Mucosa of gallbladder (tissue), 1 donor: ENCODE data around the gene CMSS1. TPM values are rescaled to one million over a fixed set of nuclear protein-coding genes. Genes with fewer than 3 reads are reported as not detected.
A peak's percentile ranks its signal among the peaks of the same experiment; 100 is the strongest.

Experiments used
- DNase-seq: peaks from one replicate; pipeline ENCODE4 v3.0.0-alpha.2; 2020; ENCODE audit warnings: low spot score
- total RNA-seq: library from RNA; stranded (reverse); gene quantifications from one replicate; pipeline ENCODE4 v1.2.1, GENCODE V29; 2021
- donor health status: DM: no; HTN: no; CAD: no.

CMSS1 gene
- total RNA-seq, 1 donor from 2014 or later = 18.2 TPM

DNA sequence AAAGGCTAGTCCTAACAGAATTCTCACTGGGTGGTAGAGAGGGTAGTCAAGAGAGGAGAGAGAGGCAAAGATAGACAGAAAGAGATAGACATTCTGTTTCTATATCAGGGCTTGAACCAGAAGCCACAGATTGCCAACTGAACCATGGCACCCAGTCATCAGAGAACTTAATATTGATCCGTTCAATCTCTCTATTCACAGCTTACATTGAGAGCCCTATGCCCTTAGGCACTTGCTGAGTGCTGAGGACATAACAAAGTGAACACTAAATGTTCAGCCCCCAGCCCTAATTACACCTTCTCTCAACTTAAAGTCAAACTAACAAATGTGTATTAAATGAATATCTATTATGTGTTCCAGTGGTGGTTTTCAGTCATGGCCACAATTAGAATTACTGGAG lies 172.5 kb downstream of the CMSS1 start:
- DNase-seq = no peak

DNA sequence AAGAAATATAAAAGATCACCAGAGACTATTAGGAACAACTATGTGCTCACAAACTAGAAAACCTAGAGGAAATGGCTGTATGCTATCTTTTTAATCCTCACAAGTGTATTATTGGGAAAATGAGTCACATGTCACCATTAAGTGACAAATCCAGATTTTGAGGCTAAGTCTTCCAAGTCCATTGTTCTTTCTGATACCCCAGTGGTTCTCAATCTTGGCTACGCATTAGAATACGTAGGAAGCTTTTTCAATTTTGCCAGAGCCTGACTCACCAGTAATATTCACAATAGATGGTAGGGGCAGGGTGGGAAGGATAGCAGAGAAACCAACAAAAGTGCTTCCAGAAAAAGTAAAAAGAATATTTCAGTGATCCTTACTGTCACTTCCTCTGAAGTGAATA lies 179.6 kb downstream of the CMSS1 start:
- no peak for DNase-seq

DNA sequence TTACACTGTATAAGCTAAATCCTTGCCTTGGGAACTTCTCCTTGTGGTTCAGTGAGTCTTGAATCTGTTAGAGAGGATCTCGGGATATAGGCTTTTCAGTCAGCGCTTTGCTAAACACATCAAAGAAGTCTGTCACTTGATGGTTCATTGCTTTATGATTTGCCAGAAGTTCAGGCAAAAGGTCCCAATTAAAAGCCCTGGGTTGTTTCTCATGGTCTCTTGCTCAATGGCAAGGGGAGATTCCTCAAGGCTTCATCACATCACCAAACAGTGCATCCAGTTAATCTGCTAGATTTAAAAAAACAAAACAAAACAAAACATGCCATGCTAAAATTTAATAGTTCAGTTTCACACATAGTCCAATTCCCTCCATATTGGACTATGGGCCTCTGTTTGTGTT lies 181.9 kb downstream of the CMSS1 start:
- DNase-seq = no peak

DNA sequence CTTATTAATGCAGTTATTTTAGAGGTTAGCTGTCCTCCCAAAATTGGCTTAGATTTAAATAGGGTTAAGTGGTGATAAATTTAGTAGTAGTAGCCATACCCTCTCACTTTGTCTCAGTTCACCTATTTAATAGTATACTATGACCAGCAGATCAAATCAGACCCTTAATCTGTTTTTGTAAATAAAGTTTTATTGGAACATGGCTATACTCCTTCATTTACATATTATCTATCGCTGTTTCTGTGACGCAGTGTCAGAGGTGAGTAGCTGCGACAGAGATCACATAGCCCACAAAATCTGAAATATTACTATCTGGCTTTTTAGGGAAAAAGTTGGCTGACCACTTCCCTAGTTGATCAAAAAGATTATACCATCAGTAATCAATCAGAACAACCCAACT lies 183.4 kb downstream of the CMSS1 start:
- DNase-seq = no peak

DNA sequence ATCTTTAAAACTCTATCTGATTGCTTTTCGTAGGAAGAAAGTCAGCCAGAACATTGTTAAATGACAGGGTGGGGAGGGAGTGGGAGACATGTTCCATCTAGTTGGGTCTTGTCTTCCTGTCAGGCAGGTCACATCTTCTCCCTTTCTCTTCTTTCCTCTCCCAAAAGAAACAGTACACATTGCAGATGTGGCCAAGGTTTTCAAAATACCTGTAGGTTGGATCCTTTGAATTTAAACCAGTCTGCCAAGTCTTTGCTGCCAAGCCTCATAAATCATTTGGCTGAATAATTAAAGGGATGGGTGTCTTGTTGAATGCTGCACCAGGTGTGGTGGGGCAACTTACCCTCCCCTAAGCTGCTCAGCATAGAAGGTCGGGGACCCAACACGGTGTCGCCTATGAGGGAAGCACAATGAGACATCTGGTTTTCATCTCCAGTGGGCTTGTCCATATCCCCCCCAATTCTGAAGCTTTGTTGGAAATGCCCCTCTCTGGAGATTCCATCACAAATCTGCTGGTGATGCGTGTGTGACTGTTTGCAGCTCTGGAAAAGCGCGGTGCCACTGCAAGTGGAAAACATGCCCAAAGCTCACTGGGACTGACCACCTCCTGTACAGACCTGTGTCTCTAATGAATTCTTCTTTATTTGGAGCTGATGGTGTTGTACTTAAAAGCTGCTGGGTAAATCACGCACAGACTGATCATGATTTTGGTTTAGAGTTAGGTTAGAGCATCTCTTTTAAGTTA lies 184.0 kb downstream of the CMSS1 start:
- no peak for DNase-seq

DNA sequence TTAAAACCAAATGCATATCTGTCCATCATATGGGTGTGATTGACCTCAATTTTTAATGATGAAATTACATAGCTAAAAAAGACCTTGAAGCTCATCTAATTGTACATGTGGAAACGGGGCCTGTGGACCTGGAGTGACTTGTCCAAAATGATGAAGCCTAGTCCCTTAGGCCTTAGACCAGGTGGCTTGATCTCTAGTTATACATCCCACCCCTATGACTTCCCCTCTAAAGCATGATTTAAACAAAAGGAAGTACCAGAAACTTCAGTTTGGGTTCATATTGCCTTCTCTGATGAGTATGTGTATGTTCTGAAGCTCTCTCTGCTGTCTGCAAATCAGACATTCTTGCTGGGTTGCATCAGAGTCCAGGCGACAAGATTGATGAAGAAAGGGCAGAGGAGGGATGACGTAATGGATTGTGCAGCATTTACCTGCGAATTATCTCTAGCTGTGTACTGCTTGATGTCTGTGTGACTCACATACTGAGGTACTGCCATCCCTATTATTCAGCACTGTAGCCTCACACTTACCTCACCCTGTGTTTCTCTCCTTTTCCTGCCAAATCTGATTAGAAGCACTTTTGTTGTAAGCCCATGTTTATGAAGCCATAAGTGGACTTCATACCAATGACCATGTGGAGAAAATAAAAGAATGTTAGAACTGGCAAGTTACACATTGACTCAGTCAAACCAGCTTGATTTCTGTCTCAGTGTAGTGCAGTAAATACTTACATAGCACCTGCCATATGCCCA lies 185.1 kb downstream of the CMSS1 start:
- DNase-seq = peak; percentile 80

DNA sequence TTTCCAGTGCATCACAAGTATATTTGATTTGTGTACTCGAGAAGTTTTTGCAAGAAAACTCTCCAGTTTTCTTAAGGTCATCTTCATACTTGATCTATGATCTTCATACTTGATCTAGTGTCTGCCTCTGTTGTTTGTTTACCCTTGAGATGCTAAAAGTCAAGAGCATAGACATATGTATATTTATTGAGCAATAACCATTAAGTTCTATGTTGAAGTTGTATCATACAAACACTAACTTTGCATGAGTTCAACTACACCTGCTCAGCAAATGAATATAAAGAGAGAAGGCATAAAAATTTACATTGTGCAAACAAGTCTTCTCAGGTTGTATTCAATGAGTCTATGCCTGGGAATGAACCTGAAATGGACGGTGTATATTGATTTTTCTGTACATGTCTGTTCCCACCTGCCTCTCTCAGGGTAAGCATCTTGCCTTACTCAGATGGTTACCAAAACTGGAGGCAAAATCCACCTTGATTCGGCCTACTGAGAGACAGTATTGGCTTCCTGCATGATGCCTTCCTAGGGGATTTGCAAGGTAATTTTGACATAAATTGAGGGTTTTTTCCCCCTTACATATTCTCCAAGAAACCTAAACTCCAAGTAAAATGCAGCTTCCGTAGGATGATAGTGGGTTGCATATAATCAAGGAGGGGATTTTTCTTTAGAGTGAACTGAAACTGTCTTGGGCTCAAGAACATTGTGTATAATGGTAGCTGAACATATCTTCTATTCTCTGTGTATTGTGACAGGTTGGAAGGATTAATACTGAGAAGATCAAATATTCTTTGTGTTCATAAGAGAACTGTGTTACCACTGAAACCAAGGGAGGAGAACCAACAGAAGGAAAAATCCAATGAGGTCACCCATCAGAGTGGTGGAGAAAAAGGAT lies 186.2 kb downstream of the CMSS1 start:
- DNase-seq = no peak

DNA sequence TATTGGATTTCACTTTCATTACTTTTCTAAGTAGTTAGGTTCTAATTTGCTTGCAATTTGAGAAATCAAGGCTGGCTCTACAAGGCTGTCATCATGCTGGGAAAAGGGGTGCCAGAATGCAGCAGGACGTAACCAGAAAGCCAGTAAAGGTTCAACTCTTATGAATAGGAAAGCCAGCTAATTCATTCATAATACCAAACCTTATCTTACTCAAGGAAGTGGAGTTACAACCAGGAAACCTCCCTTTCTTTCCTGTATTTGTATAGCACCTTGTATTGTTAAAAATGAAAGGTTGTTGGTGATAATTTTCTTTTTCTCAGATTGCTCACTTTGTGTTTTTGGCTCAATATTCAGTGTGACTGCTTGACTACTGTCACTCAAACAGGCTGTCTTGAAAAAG lies 187.3 kb downstream of the CMSS1 start:
- DNase-seq = no peak

DNA sequence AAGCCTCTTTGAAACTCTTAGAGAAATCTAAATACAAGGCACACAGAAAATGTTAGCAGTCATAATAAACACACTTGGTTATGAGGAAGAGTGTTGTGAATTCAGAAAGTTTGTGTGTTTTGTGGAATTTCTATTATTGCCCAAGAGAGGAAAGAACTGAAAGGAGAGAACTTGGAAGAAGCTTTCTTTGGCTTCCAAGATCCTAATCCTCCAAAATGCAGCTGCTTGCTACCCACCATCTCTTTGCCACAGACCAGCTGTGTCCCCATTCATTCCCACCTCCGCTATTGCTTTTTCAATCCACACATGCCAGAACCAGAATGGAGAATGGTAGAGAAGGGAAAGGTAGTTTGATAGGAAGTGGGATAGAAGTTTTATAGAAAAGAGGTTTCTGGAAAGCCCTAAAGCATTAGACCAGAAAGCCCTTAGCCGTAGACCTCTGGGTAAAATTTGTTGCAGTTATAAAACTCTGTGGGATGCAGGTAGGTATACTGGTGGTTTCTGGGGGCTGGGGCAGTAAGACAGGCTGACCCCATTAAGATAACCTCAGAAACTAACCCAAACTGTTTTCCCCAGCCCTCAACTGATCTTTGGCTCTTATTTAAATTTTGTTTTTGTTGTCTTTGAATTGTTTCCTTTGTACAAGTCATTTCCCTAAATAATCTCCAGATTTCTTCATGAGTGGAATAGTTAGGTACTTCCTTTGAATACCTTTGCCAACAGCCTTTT lies 188.2 kb downstream of the CMSS1 start:
- DNase-seq = no peak

DNA sequence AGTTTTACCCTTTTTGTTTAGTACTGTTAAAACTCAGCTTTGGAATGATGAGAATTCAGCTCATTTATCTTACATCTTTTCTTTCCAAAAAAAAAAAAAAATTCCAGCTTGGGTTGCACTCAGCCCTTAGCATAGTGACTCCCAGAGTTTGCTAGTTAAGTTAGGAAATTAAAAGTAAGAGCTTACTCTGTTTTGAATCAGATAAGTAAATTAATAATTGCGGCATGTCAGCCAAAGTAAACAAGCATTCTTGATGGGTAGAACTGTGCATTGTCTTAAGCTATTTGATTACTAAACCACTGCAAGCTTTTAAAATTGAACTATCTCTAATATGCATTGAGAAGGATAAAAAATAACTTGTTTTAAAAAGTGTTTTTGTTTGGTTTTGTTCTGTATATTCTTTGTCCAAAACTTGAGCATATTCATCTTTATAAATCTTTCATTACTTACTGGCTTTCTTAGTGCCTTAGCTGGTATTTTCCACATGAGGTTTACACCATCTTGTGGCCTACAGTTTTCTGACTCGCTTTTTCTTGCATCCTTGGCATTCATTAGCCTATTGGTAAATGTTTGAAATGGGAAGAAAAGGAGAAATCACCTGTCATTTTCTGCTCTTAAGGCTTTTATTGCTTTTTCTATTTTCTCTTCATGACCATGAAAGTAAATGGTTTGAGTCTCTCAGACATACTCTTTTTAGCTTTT lies 189.1 kb downstream of the CMSS1 start:
- DNase-seq = no peak

DNA sequence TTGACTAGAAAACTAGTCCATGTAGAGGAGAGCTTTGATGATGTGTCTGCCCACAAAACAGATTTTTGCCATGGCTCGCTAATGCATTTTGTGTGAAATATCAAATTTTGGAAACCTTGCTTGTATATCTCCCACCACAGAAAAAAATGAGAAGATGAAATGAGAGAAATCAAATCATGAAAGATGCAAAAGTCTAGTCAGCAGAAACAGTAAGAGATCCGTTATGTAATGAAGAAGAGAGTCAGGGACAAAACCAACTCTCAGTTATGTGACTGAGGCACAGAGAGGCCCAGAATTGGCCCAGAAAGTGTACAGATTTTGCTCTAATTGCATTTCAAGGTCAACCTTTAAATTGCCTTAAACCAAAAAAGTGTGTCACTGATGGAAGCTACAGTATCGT lies 189.7 kb downstream of the CMSS1 start:
- no peak for DNase-seq

DNA sequence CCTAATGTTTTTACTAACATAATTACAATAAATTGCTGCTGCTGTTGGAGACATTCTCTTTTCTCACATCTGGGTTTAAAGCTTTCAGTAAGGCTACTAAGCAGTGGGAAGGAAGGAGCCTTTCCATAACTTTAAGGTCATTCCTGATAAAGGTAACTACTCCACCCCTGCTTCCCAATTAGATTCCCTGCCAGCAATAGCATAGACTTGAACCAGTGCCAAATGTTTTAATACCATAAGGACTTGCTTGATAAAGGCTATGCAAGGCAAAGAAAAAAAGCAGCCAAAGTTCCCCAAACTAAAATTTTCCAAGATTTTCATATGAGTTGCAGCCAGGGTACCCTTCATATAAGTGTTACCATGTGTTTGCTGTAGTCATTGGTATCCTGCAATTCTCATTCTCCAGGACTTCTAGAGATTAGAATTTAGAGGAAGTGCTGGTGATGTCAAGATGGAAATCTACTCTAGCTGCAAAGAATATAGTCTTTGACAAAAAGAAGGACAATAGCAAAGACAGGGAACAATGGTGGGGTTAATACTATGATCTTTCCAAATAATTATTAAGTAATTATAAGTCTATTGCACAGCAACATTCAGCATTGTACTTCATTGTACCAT lies 190.5 kb downstream of the CMSS1 start:
- DNase-seq = no peak

DNA sequence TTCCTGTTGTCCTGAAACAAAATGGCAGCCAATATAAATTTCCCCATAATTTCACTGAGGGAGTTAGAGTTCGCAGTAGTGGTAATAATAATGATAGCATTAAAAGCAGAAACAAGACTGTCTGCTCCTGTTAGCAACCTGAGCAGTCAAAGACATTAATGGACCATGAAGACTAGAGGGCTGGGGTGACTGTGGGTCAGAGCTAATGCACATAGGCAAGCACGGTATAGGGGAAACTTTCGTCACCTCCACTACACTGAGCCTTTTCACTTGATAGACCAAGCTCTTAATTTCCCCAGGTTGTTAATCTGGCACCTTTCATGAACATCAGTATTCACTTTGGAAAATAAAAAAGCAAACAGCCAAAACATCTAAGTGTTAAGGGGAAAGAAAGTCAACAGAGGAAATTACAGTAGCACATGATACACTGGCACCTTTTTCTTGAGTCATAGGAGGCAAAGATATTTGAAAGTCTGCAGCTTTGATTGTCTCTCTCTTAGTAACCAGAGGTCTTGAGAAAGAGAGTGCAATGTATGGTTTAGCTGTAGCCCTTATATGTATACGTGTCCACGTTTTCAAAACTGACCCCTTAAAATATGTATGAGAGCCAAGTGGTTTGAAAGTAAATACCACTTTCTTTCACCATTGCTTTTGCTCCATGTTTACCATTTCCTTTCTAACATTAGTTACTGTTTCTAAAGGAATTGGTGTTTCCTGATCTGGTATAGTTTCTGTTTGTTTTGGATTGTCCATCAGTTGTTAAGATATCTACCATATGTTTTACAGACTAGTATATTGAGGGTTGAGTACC lies 191.8 kb downstream of the CMSS1 start:
- DNase-seq = no peak

DNA sequence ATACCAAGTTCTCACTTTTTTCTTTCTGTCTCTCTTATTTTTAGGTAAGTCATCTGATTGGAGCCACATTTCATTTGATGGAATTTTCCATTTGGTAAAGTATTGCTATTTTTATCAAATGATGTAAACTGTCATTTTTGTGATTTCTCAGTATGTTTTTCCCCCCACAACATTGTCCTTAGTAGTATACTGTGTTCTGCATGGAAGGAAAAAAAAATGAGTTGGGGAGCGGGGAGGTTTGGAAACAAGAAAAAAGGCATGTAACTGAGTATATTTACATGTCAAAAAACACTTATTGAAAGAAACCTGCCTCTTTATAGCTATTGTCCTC lies 192.4 kb downstream of the CMSS1 start:
- DNase-seq = no peak

DNA sequence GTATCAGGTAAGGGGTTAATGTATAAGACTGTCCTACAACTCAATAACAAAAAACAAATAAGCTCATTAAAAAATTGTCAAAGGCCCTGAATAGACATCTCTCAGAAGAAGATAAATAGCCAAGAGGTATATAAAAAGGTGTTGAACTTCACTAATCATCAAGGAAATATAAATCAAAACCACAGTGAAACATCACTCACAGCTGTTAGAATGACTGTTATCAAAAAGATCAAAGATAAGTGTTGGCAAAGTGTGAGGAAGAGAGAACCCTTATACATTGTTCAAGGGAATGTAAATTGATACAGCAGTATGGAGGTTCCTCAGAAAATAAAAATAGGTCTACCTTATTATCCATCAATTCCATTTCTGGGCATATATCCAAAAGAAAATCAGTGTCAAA lies 201.1 kb downstream of the CMSS1 start:
- no peak for DNase-seq

DNA sequence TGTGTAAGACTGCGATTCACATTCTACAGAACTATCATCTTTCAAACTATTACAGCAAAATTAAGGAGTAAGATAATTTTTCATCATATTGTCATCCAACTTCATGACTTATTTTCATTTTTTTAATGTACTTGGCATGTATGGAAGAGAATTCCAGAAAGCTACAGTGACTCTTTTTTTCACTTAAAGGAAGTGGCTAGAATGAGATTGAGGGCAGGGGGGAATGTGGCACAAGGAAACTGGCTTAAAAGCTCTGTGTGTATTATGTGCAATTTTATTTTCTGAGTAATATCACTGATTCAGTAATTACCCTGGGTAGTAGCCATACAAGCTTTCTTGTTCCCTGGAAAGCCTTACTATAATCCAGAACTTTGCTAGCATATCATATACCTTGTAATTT lies 202.1 kb downstream of the CMSS1 start:
- DNase-seq = no peak

DNA sequence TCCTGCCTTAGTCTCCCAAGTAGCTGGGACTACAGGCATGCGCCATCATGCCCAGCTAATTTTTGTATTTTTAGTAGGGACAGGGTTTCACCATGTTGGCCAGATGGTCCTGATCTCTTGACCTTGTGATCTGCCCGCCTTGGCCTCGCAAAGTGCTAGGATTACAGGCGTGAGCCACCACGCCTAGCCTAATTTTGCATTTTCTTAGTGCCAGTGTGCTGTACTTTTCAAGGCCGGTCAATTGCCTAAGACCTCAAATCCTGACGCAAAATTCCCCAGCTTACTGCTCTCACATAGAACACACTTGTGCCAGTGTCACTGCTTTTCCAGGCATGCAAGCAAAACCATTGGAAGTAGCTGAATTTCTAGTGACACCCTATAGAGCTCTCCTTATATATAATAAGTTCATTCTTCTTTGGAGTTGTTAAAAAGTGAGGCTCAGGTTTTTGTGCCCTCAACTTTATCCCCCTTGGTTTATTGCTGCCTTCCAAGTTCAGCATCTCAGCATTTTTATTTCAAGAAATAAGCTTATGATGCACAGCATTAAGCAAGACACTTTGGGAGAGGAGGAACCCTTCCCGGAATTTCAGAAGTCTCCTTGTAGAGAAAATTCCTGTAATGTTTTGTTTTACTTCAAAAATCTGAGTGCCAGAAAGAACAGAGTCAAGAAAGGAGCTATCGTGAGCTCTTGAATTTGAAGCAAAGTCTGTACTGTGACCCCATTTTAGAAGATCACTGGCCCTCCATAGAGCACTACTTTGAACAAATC lies 203.4 kb downstream of the CMSS1 start:
- no peak for DNase-seq

DNA sequence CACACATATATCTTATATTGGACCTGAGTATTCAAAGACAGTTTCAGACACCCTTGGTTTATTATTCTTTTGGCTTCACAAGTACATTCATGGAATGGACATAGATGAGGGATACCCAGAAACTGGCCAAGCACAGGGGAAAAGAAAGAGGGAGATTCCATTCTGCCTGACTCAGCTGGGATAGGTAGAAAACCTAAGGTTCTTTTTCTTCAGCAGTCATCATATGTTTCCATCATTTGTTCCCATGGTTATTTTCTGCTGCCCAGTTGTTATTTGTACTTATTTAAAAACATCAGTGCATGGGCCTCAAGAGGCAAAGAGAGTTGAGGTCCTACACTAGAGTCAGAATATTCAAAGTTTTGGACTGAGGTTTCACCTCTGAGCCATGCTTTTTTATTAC lies 204.8 kb downstream of the CMSS1 start:
- DNase-seq = no peak

DNA sequence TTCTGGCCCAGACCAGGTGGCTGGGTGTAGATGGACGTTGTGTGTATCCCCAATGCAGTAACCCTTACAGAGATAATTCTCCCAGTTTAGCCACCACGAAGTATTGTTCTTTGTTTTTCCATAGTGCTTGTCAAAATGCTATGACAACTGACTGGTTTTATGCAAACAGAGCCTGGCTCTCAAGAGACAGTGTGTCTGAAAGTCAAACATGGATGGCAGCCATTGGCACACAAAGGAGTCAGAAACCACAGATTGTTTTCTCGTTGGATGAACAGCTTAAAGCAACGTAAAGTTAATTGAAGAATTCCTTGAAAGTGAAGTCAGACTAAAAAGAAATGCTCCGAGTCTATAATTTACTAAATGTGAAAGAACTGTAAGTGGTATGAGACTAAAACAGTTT lies 205.5 kb downstream of the CMSS1 start:
- no peak for DNase-seq
